Liver (tissue), 9 donors: ENCODE results near the gene DOCK2. TPM values are rescaled to one million over a fixed set of nuclear protein-coding genes. Genes with fewer than 3 reads are reported as not detected.

Source experiments
- DNase-seq: peaks from one replicate; pipeline ENCODE4 v3.0.0-alpha.2; 2017; ENCODE audit warnings: low spot score
- H3K27ac ChIP-seq, 2 donors: one replicate each; pipeline ENCODE4 v1.7.0; 2013; ENCODE audit warnings: inconsistent platforms in 2 of 2, low read length in 2 of 2, control low read depth in 1 of 2, low read depth in 1 of 2, mild to moderate bottlenecking in 1 of 2
- H3K27me3 ChIP-seq, 4 donors: one replicate each; pipeline versions ENCODE4 v1.6.1 to v1.7.0; 2013; ENCODE audit warnings: low read length in 3 of 4, inconsistent platforms in 1 of 4, mild to moderate bottlenecking in 1 of 4, moderate library complexity in 1 of 4; ENCODE audit not compliant: control insufficient read depth in 4 of 4, insufficient read depth in 4 of 4
- H3K36me3 ChIP-seq, 4 donors: one replicate each; pipeline versions ENCODE4 v1.6.1 to v1.7.0; 2013; ENCODE audit warnings: low read length in 3 of 4, mild to moderate bottlenecking in 3 of 4, low read depth in 1 of 4, moderate library complexity in 1 of 4; ENCODE audit not compliant: control insufficient read depth in 4 of 4, insufficient read depth in 3 of 4
- H3K4me1 ChIP-seq, 4 donors: one replicate each; pipeline versions ENCODE4 v1.6.1 to v1.7.0; 2013; ENCODE audit warnings: low read length in 3 of 4, mild to moderate bottlenecking in 3 of 4, moderate library complexity in 1 of 4; ENCODE audit not compliant: control insufficient read depth in 4 of 4, insufficient read depth in 4 of 4
- H3K4me3 ChIP-seq, 3 donors: one replicate each; pipeline versions ENCODE4 v1.6.1 to v1.7.0; 2013; ENCODE audit warnings: low read length in 3 of 3, control low read depth in 1 of 3, low read depth in 1 of 3, mild to moderate bottlenecking in 1 of 3
- H3K9ac ChIP-seq, 2 donors: one replicate each; pipeline ENCODE4 v1.7.0; 2013; ENCODE audit warnings: low read length in 2 of 2, mild to moderate bottlenecking in 2 of 2, moderate library complexity in 2 of 2, control low read depth in 1 of 2, low read depth in 1 of 2
- H3K9me3 ChIP-seq, 4 donors: one replicate each; pipeline versions ENCODE4 v1.6.1 to v1.7.0; 2013; ENCODE audit warnings: low read length in 3 of 4; ENCODE audit not compliant: control insufficient read depth in 4 of 4
- EGR1 ChIP-seq, 2 donors: IDR thresholded peaks; 2 replicates each; pipeline ENCODE4 v1.6.1; 2016 to 2018; ENCODE audit warnings: antibody characterized with exemption in 2 of 2, low read depth in 2 of 2
- FOXA1 ChIP-seq: IDR thresholded peaks from 2 replicates; pipeline ENCODE4 v1.6.1; 2016; ENCODE audit warnings: antibody characterized with exemption
- FOXA2 ChIP-seq: IDR thresholded peaks from 2 replicates; pipeline ENCODE4 v1.6.1; 2016; ENCODE audit warnings: antibody characterized with exemption
- GABPA ChIP-seq, 2 donors: IDR thresholded peaks in 1 of 2; conservative IDR thresholded peaks in 1 of 2; 2 replicates each; pipeline ENCODE4 v1.6.1; 2016; ENCODE audit warnings: antibody characterized with exemption in 2 of 2, mild to moderate bottlenecking in 1 of 2, moderate library complexity in 1 of 2
- HNF4A ChIP-seq, 2 donors: conservative IDR thresholded peaks; 2 replicates each; pipeline ENCODE4 v1.6.1; 2016; ENCODE audit warnings: antibody characterized with exemption in 2 of 2, mild to moderate bottlenecking in 2 of 2
- HNF4G ChIP-seq: IDR thresholded peaks from 2 replicates; pipeline ENCODE4 v1.6.1; 2016; ENCODE audit warnings: antibody characterized with exemption
- JUND ChIP-seq, 2 donors: IDR thresholded peaks; 2 replicates each; pipeline ENCODE4 v1.6.1; 2016; ENCODE audit warnings: antibody characterized with exemption in 2 of 2
- NR2F2 ChIP-seq: IDR thresholded peaks from 2 replicates; pipeline ENCODE4 v1.6.1; 2016; ENCODE audit warnings: antibody characterized with exemption
- RAD21 ChIP-seq, 2 donors: IDR thresholded peaks; 2 replicates each; pipeline ENCODE4 v1.6.1; 2016; ENCODE audit warnings: antibody characterized with exemption in 2 of 2, mild to moderate bottlenecking in 2 of 2
- RXRA ChIP-seq, 2 donors: IDR thresholded peaks; 2 replicates each; pipeline ENCODE4 v1.6.1; 2017 to 2018; ENCODE audit warnings: antibody characterized with exemption in 2 of 2, mild to moderate bottlenecking in 1 of 2
- SP1 ChIP-seq: IDR thresholded peaks from 2 replicates; pipeline ENCODE4 v1.6.1; 2018; ENCODE audit warnings: antibody characterized with exemption, mild to moderate bottlenecking
- TAF1 ChIP-seq: conservative IDR thresholded peaks from 2 replicates; pipeline ENCODE4 v1.6.1; 2016; ENCODE audit warnings: antibody characterized with exemption, mild to moderate bottlenecking
- YY1 ChIP-seq: IDR thresholded peaks from 2 replicates; pipeline ENCODE4 v1.6.1; 2016; ENCODE audit warnings: antibody characterized with exemption, mild to moderate bottlenecking
- WGBS: extraction: QIAGEN DNeasy Blood & Tissue Kit; methylation state at CpG from one replicate; pipeline ENCODE4 v1.1.7; 2013; 5-methylcytosine and 5-hydroxymethylcytosine counted together
- polyA plus RNA-seq, 2 donors: library from polyadenylated mRNA; stranded (reverse) in 1 of 2; unstranded in 1 of 2; fragments of 200-250 nt in 1 of 2; fragments of >200 nt in 1 of 2; fragmentation: Nextera tagmentation in 1 of 2; extraction: Ambion mirVana in 1 of 2; gene quantifications; one replicate each; pipeline versions ENCODE4 v1.2.1 to v1.2.3, GENCODE V29; 2013 to 2015
- total RNA-seq, 2 donors: library from RNA; depleted of rRNA; stranded (reverse); fragments of >200 nt; gene quantifications; one replicate each; pipeline ENCODE4 v1.2.3, GENCODE V29; 2014
- TF ChIP-seq, protein P1 (sequence below): IDR thresholded peaks from 2 replicates; pipeline ENCODE4 v1.6.1; 2016; ENCODE audit warnings: antibody characterized with exemption
- TF ChIP-seq, protein P2 (sequence below): IDR thresholded peaks from 2 replicates; pipeline ENCODE4 v1.6.1; 2016; ENCODE audit warnings: antibody characterized with exemption
- TF ChIP-seq, protein P3 (sequence below): IDR thresholded peaks from 2 replicates; pipeline ENCODE4 v1.6.1; 2016; ENCODE audit warnings: antibody characterized with exemption, mild to moderate bottlenecking
- TF ChIP-seq, protein P4 (sequence below): fragments of 150-350 bp; IDR thresholded peaks from 2 replicates; pipeline ENCODE4 v1.5.1; 2017; ENCODE audit warnings: improper control_type of control experiment, low read depth, low read length; ENCODE audit not compliant: missing input control
- TF ChIP-seq, protein P5 (sequence below): IDR thresholded peaks from 2 replicates; pipeline ENCODE4 v1.6.1; 2016; ENCODE audit warnings: antibody characterized with exemption
- donor health status: healthy.
- donor health status: healthy.
- donor health status: healthy.
- donor health status: healthy.
- donor health status: healthy.

DOCK2 gene
- total and polyA plus RNA-seq, 4 donors: 2.3 to 26.6 (median 8.2) TPM

- Histone ChIP-seq H3K9me3 (no peaks in the 10 kb centered on the region), H3K9ac (no peak overlapping the region), H3K4me3 (no peak overlapping the region), H3K36me3 (no peaks in the 10 kb centered on the region), H3K4me1 (no peaks in the 10 kb centered on the region), H3K27ac (no peak overlapping the region), H3K27me3 (no peaks in the 10 kb centered on the region)
- 97% methylated on average over 1 of the region's 1 CpG for WGBS
- TF ChIP-seq FOXA1: no peak
- no peak for TF ChIP-seq RAD21 (IDR thresholded peaks at IDR 0.05)
- no peak for TF ChIP-seq HNF4G
- TF ChIP-seq TAF1: no peak
- TF ChIP-seq, protein P1, sequence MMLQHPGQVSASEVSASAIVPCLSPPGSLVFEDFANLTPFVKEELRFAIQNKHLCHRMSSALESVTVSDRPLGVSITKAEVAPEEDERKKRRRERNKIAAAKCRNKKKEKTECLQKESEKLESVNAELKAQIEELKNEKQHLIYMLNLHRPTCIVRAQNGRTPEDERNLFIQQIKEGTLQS: no peak
- no peak for TF ChIP-seq NR2F2
- TF ChIP-seq, protein P2, sequence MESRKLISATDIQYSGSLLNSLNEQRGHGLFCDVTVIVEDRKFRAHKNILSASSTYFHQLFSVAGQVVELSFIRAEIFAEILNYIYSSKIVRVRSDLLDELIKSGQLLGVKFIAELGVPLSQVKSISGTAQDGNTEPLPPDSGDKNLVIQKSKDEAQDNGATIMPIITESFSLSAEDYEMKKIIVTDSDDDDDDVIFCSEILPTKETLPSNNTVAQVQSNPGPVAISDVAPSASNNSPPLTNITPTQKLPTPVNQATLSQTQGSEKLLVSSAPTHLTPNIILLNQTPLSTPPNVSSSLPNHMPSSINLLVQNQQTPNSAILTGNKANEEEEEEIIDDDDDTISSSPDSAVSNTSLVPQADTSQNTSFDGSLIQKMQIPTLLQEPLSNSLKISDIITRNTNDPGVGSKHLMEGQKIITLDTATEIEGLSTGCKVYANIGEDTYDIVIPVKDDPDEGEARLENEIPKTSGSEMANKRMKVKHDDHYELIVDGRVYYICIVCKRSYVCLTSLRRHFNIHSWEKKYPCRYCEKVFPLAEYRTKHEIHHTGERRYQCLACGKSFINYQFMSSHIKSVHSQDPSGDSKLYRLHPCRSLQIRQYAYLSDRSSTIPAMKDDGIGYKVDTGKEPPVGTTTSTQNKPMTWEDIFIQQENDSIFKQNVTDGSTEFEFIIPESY: no peak
- TF ChIP-seq, protein P3, sequence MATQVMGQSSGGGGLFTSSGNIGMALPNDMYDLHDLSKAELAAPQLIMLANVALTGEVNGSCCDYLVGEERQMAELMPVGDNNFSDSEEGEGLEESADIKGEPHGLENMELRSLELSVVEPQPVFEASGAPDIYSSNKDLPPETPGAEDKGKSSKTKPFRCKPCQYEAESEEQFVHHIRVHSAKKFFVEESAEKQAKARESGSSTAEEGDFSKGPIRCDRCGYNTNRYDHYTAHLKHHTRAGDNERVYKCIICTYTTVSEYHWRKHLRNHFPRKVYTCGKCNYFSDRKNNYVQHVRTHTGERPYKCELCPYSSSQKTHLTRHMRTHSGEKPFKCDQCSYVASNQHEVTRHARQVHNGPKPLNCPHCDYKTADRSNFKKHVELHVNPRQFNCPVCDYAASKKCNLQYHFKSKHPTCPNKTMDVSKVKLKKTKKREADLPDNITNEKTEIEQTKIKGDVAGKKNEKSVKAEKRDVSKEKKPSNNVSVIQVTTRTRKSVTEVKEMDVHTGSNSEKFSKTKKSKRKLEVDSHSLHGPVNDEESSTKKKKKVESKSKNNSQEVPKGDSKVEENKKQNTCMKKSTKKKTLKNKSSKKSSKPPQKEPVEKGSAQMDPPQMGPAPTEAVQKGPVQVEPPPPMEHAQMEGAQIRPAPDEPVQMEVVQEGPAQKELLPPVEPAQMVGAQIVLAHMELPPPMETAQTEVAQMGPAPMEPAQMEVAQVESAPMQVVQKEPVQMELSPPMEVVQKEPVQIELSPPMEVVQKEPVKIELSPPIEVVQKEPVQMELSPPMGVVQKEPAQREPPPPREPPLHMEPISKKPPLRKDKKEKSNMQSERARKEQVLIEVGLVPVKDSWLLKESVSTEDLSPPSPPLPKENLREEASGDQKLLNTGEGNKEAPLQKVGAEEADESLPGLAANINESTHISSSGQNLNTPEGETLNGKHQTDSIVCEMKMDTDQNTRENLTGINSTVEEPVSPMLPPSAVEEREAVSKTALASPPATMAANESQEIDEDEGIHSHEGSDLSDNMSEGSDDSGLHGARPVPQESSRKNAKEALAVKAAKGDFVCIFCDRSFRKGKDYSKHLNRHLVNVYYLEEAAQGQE: no peak
- no peak for TF ChIP-seq HNF4A (conservative IDR thresholded peaks at IDR 0.05)
- TF ChIP-seq RXRA (IDR thresholded peaks at IDR 0.05): no peak
- no peak for TF ChIP-seq FOXA2
- TF ChIP-seq SP1: no peak
- TF ChIP-seq, protein P4, sequence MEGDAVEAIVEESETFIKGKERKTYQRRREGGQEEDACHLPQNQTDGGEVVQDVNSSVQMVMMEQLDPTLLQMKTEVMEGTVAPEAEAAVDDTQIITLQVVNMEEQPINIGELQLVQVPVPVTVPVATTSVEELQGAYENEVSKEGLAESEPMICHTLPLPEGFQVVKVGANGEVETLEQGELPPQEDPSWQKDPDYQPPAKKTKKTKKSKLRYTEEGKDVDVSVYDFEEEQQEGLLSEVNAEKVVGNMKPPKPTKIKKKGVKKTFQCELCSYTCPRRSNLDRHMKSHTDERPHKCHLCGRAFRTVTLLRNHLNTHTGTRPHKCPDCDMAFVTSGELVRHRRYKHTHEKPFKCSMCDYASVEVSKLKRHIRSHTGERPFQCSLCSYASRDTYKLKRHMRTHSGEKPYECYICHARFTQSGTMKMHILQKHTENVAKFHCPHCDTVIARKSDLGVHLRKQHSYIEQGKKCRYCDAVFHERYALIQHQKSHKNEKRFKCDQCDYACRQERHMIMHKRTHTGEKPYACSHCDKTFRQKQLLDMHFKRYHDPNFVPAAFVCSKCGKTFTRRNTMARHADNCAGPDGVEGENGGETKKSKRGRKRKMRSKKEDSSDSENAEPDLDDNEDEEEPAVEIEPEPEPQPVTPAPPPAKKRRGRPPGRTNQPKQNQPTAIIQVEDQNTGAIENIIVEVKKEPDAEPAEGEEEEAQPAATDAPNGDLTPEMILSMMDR: no peak
- no peak for TF ChIP-seq EGR1 (IDR thresholded peaks at IDR 0.05; ENCODE audit: low read depth in 2 of 2)
- TF ChIP-seq GABPA (IDR thresholded peaks at IDR 0.05 in 1 of 2, conservative IDR thresholded peaks at IDR 0.05 in 1 of 2): no peak
- TF ChIP-seq YY1: no peak
- TF ChIP-seq, protein P5, sequence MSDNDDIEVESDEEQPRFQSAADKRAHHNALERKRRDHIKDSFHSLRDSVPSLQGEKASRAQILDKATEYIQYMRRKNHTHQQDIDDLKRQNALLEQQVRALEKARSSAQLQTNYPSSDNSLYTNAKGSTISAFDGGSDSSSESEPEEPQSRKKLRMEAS: no peak
- no peak for TF ChIP-seq JUND (IDR thresholded peaks at IDR 0.05)
- no peak for DNase-seq
These were observed 119.9 kb downstream of the DOCK2 start for GRCh38 chr5:169757016-169757415.
